ENCODE measurements around the gene SPACA7. TPM values are rescaled to one million over a fixed set of nuclear protein-coding genes. Genes with fewer than 3 reads are reported as not detected.

Gene SPACA7
- not detected in 2 replicates for total RNA-seq (2014; rRNA removed)
- Bru-seq, nascent RNA = percentile 3 among the genes with signal in this experiment
- not detected for BruChase-seq, experiment 1, labeled RNA remaining after a 6-hour chase
- BruChase-seq, experiment 2, labeled RNA remaining after a 2-hour chase = not detected
- long read RNA-seq = 0 reads

DNA sequence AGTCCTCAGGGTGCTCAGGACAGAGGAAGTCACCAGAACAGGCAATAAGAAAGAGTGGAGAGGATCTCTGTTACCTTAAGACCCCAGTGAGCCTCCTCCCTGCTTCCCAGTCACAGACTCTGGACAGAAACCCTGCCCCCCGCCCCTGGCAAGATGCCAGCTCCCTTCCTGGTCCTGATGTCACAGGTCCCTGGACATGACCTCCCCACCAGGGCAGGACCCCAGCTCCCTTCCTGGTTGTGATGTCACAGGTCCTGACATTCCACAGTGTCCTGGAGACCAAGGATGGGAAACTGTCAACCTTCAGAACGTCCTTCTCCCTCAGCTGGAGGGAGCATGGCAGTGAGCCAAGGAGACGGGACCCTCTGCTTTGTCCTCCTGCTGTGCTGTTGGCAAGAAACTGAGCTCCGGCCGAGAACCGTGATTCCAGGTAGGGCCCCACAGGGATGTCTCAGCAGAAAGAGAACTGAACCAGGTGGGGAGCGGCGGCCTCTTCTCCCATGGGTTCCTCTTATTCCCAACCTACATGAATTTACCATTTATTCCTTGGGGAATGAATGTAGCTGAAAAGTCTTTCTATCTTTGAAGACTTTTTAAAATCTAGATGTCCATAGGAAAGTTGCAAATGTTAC lies at the start of gene SPACA7:
Gene SPACA7 (plus strand): TSS at position 306 of the 632 bp plus-strand sequence. CDS start 31 bp downstream, at position 337.
- Histone ChIP-seq H2AFZ (ENCODE audit: low read length) (no peak within 1 kb of the TSS), H3F3A (ENCODE audit: low read length, unreplicated experiment) (no peaks in the 10 kb centered on the region), H3K4me3 (ENCODE audit: low read length) (no peak within 1 kb of the TSS), H4K20me1 (ENCODE audit: low read length) (no peaks in the 10 kb centered on the region), H3K36me3 (ENCODE audit: low read depth, low read length) (no peaks in the 10 kb centered on the region), H3K9ac (ENCODE audit: low read length) (no peak within 1 kb of the TSS), H3K4me1 (ENCODE audit: insufficient read depth, low read length) (no peaks in the 10 kb centered on the region), H3K4me2 (ENCODE audit: low read length) (no peak within 1 kb of the TSS), H3K27ac (ENCODE audit: low read length) (no peak within 1 kb of the TSS), H3K27me3 (ENCODE audit: low read length) (peaks cover 7% of the 10 kb centered on the region; the same call in 1 of the 2 replicates), H3K79me2 (ENCODE audit: low read length) (no peaks in the 10 kb centered on the region), H3K9me2 (replicated peaks; ENCODE audit: low read length) (no peaks in the 10 kb centered on the region), H3K9me3 (ENCODE audit: low read length) (no peaks in the 10 kb centered on the region)
- ChIA-PET CTCF (no interaction called here), POLR2A (ENCODE audit: unreplicated experiment) (no interaction called here)
- DNase-seq (no peak), ATAC-seq (no peak)
- intact Hi-C loops (cut with micrococcal nuclease) = no loop called here
- TF ChIP-seq CTCF (conservative IDR thresholded peaks at IDR 0.05; ENCODE audit: low read depth, low read length) = no peak
- no peak for TF ChIP-seq EZH2 (IDR thresholded peaks at IDR 0.05; ENCODE audit: low read length, unreplicated experiment)
- no peak for TF ChIP-seq EZH2phosphoT487 (IDR thresholded peaks at IDR 0.05; ENCODE audit: borderline replicate concordance, low read length)
- BruUV-seq (replicated peaks) = no TSS peak

DNA sequence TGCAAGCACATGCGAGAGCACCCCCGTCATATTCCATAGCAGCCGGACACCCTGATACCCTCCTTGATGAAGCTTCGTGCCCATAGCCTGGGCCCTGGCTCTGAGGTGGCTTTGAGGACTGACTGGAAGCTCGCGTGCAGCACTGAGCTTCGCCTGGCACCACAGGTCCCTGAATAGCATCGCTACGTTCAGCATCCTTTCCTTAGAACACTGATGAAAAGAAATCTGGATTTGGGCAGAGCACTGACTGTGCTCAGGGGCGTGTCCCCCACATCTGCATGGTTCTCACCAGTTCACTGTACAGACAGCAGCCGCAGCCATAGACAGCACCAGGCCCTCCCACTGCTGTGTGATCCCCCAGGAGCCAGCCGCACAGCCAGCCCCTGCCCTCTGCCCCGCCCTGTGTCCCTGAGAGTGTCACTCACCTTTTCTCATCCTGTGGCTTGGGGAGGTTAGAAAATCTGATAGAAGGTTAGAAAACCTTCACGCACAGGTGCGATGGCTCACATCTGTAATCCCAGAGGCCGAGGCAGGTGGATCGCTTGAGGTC lies 49.3 kb upstream of the SPACA7 start:
- ATAC-seq = no peak
- POLR2A ChIA-PET (ENCODE audit: unreplicated experiment) = no interaction called here
- H3K4me2 ChIP-seq (ENCODE audit: low read length) = no peak overlapping the region

More for the DNA sequence above, 49.3 kb upstream of the SPACA7 start:
- Histone ChIP-seq H3K9me3 (ENCODE audit: low read length) (no peaks in the 10 kb centered on the region), H3K79me2 (ENCODE audit: low read length) (no peaks in the 10 kb centered on the region), H3K27me3 (ENCODE audit: low read length) (peaks cover 65% of the 10 kb centered on the region), H3F3A (ENCODE audit: low read length, unreplicated experiment) (no peaks in the 10 kb centered on the region), H4K20me1 (ENCODE audit: low read length) (no peaks in the 10 kb centered on the region), H3K4me3 (ENCODE audit: low read length) (no peak overlapping the region), H2AFZ (ENCODE audit: low read length) (no peak overlapping the region), H3K4me1 (ENCODE audit: insufficient read depth, low read length) (no peaks in the 10 kb centered on the region), H3K36me3 (ENCODE audit: low read depth, low read length) (no peaks in the 10 kb centered on the region), H3K27ac (ENCODE audit: low read length) (no peak overlapping the region), H3K9me2 (replicated peaks; ENCODE audit: low read length) (no peaks in the 10 kb centered on the region), H3K9ac (ENCODE audit: low read length) (no peak overlapping the region)
- no peak for DNase-seq
- intact Hi-C loops (cut with micrococcal nuclease) = no loop called here
- BruUV-seq (replicated peaks) = no TSS peak
- CTCF ChIA-PET = no interaction called here
- no peak for TF ChIP-seq EZH2 (IDR thresholded peaks at IDR 0.05; ENCODE audit: low read length, unreplicated experiment)
- no peak for TF ChIP-seq EZH2phosphoT487 (IDR thresholded peaks at IDR 0.05; ENCODE audit: borderline replicate concordance, low read length)
- TF ChIP-seq CTCF (conservative IDR thresholded peaks at IDR 0.05; ENCODE audit: low read depth, low read length) = no peak
